Measurements from ENCODE around the gene CSPG5.

The CSPG5 gene, protein sequence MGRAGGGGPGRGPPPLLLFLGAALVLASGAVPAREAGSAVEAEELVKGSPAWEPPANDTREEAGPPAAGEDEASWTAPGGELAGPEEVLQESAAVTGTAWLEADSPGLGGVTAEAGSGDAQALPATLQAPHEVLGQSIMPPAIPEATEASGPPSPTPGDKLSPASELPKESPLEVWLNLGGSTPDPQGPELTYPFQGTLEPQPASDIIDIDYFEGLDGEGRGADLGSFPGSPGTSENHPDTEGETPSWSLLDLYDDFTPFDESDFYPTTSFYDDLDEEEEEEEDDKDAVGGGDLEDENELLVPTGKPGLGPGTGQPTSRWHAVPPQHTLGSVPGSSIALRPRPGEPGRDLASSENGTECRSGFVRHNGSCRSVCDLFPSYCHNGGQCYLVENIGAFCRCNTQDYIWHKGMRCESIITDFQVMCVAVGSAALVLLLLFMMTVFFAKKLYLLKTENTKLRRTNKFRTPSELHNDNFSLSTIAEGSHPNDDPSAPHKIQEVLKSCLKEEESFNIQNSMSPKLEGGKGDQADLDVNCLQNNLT

DNA sequence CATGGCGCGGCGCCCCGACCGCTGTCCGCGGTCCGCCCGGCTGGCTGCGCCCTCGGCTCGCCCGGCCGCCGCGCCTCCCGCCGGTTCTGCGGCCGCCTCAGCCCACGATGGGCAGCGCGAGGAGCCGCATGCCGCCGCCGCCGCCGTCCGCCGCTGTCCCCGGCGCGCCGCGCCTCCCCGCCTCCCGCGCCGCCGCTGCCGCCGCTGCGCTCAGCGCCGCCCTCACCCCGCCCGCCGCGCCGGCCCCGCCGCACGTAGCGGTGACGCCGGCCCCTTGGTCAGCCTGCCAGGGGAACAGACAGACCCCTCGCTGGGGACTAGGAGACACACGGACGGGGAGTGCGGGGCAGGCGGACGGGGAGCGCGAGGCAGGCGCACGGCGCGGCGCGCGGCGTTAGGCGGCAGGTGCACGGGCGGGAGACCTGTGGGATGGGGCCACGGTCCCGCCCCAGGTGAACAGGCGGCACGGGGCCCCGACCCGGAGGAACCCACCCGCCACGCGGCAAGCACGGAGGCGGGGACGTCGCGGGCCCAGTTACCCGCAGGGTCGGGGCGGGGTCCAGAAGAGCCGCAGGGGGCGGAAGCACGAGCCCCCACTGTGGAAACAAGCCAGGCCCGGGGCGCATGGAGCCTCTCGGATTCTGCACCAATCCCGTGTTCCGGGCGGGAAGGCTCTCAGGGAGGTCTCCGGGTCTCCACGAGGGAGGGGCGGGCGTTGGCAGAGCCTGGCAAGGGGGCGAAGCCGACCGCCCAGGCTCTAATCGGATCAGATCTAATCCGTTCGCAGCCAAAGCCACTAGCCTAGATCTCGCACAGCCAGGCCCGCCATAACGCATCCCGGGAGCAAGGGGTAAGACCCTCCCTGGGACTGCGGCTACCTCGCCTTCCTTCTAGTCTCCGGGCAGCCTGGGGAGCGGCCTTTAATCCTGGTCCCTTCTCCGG is at the start of gene CSPG5:
TSS of gene CSPG5 (minus strand) at position 175 of the 942 bp plus-strand sequence. CDS start at position 3, 172 bp downstream.
- DNase-seq = no peak

DNA sequence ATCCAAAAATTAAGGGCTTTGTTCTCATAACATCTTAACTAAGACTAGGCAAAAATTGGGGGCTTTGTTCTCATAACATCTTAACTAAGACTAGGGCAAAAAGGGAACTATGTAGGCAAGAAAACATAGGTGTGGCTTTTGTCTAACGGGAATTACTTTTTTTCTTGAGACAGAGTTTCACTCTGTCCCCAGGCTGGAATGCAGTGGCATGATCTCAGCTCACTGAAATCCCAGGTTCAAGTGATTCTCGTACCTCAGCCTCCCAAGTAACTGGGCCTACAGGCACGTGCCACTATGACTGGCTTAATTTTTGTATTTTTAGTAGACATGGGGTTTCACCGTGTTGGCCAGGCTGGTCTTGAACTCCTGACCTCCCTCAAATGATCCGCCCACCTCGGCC is 49.8 kb upstream of the CSPG5 start:
- DNase-seq = no peak

GRCh38 chr3:47622671-47623461 is 44.2 kb upstream of the CSPG5 start:
- no peak for DNase-seq

- no peak for DNase-seq
These were observed 38.7 kb upstream of the CSPG5 start for GRCh38 chr3:47617086-47618010.

DNA sequence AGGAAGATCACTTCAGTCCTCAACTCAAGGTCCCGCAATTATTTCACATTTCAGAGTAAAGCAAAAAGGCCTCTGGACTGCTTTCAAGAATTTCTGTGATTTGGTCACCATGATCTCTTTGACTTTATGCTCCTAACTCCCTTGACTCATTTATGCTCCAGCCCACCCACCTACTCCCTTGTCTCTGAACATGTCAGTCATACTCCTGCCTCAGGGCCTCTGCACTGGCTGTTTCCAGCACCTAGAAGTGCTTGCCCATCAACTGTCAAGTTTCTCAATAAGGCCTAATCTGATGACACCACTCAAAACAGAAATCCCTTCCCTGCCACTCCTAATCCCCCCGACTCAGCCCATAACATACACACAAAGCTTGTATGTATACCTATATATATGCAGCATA is 36.1 kb upstream of the CSPG5 start:
- DNase-seq = no peak

- no peak for DNase-seq
These were observed 35.1 kb upstream of the CSPG5 start for GRCh38 chr3:47613722-47614121.

DNA sequence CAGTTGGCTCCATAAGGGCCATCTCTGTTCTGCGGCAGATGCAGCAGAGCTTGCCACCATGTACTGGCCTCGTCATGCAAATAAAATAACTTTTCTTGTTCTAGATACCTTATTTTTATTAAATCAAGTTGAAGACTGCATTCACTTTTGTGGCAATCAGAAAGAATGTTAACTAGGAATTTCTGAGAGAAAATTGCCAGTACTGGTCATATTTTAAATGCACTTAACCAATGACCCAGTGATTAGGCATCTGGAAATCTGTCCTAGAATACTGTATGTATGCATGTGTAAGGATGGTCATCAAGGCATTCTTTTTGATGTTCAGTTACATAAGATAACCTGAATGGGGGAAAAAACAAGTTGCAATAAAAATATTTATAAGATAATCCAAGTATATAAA is 34.2 kb upstream of the CSPG5 start:
- no peak for DNase-seq

GRCh38 chr3:47612178-47612577 is 33.5 kb upstream of the CSPG5 start:
- no peak for DNase-seq

DNA sequence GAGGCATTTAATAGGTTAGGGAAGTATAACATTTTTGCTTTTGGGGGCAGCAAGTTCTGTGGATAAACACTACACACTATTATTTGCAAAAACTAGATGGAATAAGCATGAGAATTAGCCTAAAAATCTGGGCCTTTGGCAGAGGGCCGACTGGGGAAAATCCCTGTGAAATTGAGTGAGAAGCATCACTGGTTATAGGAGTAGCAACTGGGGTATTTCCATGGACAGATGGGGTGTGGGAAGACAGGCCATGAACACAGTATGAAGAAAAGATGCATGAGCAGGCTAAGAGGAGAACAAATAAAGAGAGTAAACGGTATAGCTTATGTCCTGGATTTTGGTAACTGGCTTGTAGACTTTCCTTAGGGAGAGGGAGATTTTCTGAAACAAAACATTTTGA is 32.9 kb upstream of the CSPG5 start:
- no peak for DNase-seq

- no peak for DNase-seq
These were observed 31.9 kb upstream of the CSPG5 start for GRCh38 chr3:47610583-47610982.

DNA sequence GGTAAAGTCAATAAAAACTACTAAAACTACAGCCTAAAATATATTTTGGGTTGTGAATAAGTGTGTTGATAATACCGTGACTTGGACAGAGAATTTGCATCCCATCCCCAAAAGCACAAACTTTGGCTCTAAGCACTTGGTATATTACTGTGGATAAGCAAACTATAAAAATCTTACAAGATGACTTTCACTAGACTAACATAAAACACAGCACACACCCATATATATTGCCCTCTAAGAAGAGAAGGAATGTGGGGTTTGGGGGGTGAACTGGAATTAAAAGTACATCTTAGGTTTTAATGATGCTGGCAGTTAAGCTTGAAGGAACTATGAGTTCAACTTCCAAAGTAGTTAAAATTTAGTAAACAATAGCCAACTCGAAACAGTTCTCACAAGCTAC is 28.7 kb upstream of the CSPG5 start:
- no peak for DNase-seq

- no peak for DNase-seq
These were observed 27.5 kb upstream of the CSPG5 start for GRCh38 chr3:47606165-47606564.

DNA sequence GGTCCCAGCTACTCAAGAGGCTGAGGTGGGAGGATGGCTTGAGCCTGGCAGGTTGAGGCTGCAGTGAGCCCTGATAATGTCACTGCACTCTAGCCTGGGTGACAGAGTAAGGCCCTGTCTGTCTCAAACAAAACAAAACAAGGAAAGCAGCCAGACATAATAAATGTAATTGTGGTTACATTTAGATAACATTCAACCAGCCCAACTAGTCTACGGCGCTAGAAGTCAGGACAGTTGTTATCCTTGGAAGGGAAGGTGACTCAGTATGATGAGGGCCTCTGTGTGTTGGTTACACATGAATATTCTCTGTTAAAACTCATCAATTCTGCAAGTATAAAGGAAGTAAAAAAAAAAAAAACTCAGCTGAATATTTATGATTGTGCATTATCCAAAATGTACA is 27.0 kb upstream of the CSPG5 start:
- no peak for DNase-seq

DNA sequence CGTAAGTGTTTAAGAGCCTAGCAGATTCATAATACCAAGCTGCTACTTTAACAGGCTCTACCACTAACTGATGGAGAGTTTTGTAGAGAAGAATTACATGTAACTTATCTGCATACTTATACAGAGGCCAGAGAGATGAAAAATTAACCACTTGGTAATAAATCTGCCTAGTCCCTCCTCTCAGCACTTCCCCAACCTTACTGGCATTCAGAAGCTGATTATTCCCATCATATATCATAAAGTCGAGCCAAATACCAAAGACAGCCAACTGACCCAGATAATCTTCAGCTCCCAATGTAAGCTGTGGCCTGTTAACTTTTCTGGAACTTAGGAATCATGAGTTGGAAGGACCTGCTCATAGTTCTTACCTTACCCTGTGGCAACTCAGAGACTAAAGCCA is 25.5 kb upstream of the CSPG5 start:
- no peak for DNase-seq

DNA sequence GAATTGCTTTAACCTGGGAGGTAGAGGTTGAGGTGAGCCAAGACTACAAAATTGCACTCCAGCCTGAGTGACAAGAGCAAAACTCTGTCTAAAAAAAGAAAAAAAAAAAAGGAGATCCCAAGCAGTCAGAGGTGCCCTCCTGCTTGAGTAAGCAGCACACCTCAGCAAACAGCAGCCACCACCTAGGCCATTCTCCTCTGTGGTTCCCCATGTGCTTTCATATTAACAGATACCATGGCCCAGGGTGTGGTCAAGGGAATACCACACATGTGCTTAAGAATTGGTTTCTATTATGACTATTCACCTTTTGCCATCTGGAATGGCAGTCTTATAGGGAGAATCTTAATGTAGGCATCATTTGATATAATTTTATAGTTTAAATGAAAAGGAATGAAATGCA is 24.7 kb upstream of the CSPG5 start:
- DNase-seq = no peak

GRCh38 chr3:47601281-47601680 is 22.6 kb upstream of the CSPG5 start:
- no peak for DNase-seq

DNA sequence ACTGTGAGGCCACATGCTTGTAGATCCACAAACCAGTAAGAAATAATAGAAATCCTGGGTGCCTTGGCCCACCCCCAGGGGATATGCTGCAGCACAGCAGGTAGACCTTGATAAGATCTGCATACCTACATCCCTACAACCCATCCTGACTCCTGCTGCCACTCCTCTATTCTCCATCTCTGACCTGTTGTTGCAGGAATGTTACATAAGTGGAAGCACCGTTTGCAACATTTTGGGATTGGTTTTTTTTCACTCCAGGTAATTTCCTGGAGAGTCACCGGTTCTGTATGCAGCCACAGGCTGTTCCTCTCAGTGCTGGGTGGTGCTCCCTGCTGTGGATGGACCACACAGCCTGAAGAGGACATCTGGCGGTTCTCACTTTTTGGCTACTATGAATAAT is 16.1 kb upstream of the CSPG5 start:
- DNase-seq = no peak

DNA sequence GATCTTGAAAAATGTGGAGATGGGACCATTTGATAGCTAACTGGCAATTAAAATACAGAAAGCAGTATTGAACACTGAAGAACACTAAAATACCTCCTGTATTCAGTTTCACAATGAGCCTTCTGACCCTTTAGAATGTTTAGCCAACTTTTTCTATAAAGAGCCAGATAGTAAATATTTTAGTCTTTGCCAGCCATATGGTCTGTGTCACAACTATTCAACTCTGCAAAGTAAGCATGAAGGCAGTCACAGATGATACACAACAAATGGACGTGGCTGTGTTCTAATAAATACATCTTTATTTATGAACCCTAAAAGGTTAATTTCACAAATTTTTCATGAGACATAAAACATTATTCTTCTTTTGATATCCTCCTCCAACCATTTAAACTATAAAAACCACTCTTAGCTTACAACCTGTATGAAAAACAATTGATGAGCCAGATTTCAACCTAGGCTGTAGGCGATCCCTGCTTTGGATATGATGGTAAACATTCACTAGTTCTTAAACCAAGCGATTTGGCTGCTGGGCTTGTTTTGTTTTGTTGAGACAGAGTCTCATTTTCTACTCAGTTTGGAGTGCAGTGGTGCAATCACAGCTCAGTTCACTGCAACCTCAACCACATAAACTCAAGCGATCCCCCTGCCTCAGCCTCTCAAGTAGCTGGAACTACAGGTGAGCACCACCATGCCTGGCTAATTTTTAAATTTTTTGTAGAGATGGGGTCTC is 13.6 kb upstream of the CSPG5 start:
- no peak for DNase-seq

DNA sequence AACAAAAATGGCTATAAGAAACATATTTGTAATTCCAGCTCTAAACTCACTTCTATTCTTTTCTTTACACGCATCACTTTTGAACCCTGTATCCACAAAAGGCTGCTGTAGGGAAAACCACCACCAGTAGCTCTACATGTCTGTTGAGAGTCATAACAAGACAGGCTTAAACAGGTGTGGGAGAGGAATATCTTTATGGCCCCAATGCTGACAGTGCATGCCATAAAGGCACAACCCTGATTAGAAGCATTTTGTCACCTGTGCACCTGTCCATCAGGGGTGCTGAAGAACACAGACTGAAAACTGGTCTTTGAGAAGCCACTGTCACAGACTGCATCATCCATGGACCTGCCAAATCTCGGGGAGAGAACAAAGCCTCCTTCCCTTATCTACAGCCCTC is 11.6 kb upstream of the CSPG5 start:
- DNase-seq = no peak

DNA sequence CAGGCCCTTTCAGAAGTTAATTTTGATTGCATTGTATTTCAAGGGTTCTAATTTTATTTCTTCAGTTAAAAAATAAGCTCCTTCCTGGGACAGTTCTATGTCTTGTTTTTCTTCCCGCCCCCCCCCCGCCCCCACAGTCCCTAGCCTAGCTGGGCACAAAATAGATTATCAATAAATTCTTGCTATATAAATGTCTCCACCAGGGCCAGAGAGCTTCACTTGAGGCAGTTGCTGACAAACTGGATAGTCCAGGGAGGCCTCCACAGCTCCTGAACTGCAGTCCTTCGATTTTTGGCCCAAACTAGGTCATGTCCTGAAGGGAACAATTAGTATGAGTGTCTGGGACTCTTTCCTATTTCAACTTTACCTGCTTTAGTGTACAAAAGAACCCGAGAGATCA is 9.9 kb upstream of the CSPG5 start:
- no peak for DNase-seq

DNA sequence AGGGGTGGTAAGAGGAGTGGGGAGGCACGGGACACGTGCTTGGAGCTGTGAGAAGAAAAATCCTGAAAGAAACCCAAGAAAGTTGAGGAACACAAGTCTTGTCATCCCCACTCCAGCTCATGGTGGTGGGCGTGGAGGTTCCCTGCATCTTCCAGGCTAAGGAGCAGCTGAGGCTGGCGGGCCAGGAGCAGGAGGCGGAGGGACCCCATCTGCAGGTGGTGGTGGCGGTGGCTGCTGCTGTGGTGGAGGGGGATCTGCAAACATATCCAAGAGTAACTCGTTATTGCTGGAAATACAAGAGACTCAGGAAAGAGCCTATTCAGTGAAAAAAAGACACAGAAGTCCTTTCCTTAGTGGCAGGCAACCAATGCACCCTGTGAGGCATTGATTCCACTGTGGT is 9.4 kb upstream of the CSPG5 start:
- DNase-seq = no peak

All from NCI-H526 treated with DMSO at 0.1 percent for 48 hours (cell line).